IMR-90 (cell line): Measurements from ENCODE around the gene CDC6.

ENCODE experiments used
- BHLHE40 ChIP-seq: fragments of 150-350 bp; IDR thresholded peaks from 2 replicates; pipeline ENCODE4 v1.6.1; 2016; ENCODE audit warnings: mild to moderate bottlenecking, low read depth, low read length
- CTCF ChIP-seq: conservative IDR thresholded peaks from 2 replicates; pipeline ENCODE4 v1.5.1; 2012; ENCODE audit warnings: mild to moderate bottlenecking, low read depth, low read length, improper control_type of control experiment
- FOS ChIP-seq: fragments of 150-350 bp; IDR thresholded peaks from 2 replicates; pipeline ENCODE4 v1.6.1; 2016; ENCODE audit warnings: low read depth, low read length
- MAZ ChIP-seq: IDR thresholded peaks from 2 replicates; pipeline ENCODE4 v1.6.1; 2012; ENCODE audit warnings: low read depth, mild to moderate bottlenecking, low read length, improper control_type of control experiment, moderate library complexity, borderline replicate concordance
- NFE2L2 ChIP-seq: fragments of 150-350 bp; IDR thresholded peaks from 2 replicates; pipeline ENCODE4 v1.6.1; 2016; ENCODE audit warnings: low read depth, mild to moderate bottlenecking, low read length
- POLR2A ChIP-seq: IDR thresholded peaks from 2 replicates; pipeline ENCODE4 v1.6.1; 2012; ENCODE audit warnings: mild to moderate bottlenecking, low read depth, low read length
- RAD21 ChIP-seq: IDR thresholded peaks from 2 replicates; pipeline ENCODE4 v1.6.1; 2012; ENCODE audit warnings: low read length, improper control_type of control experiment
- RCOR1 ChIP-seq: IDR thresholded peaks from 2 replicates; pipeline ENCODE4 v1.6.1; 2012; ENCODE audit warnings: mild to moderate bottlenecking, low read length, improper control_type of control experiment; ENCODE audit not compliant: insufficient replicate concordance
- RFX5 ChIP-seq: IDR thresholded peaks from 2 replicates; pipeline ENCODE4 v1.8.0; 2012; ENCODE audit warnings: low read depth, mild to moderate bottlenecking, low read length, moderate library complexity
- USF2 ChIP-seq: fragments of 150-350 bp; IDR thresholded peaks from 2 replicates; pipeline ENCODE4 v1.6.1; 2017; ENCODE audit warnings: mild to moderate bottlenecking, antibody characterized with exemption, low read length, low read depth

GRCh38 chr17:40297511-40297910 is 9.8 kb downstream of the CDC6 start:
- no peak for TF ChIP-seq BHLHE40
- TF ChIP-seq CTCF, result no peak
- no peak for TF ChIP-seq RCOR1
- no peak for TF ChIP-seq RAD21
- no peak for TF ChIP-seq POLR2A
- TF ChIP-seq USF2, result no peak
- TF ChIP-seq RFX5, result no peak
- TF ChIP-seq NFE2L2, result no peak
- no peak for TF ChIP-seq MAZ
- TF ChIP-seq FOS, result no peak
